HepG2 (cell line): ENCODE results near the gene ST8SIA6.

Source experiments
- CERS6 ChIP-seq: sonication (generic); formaldehyde crosslinking; IDR thresholded peaks from 2 replicates; pipeline ENCODE4 v1.5.0; 2020; ENCODE audit warnings: missing genetic modification reagents
- EZH2 ChIP-seq: conservative IDR thresholded peaks from 2 replicates; pipeline ENCODE4 v1.6.1; 2012; ENCODE audit warnings: mild to moderate bottlenecking, low read depth, low read length, moderate library complexity
- HMGXB4 ChIP-seq, 2 experiments: sonication (generic) in 1 of 2; formaldehyde crosslinking in 1 of 2; IDR thresholded peaks; 2 replicates each; pipeline versions ENCODE4 v1.4.0 to v1.6.1; 2018 to 2020; ENCODE audit warnings: missing genetic modification reagents in 2 of 2, borderline replicate concordance in 1 of 2, low read depth in 1 of 2, mild to moderate bottlenecking in 1 of 2, missing biosample characterization in 1 of 2
- ZNF460 ChIP-seq: sonication (generic); formaldehyde crosslinking; IDR thresholded peaks from 2 replicates; pipeline ENCODE4 v1.5.1; 2020; ENCODE audit warnings: missing genetic modification reagents, mild to moderate bottlenecking, borderline replicate concordance
- ZNF597 ChIP-seq: sonication (generic); formaldehyde crosslinking; IDR thresholded peaks from 2 replicates; pipeline ENCODE4 v1.5.0; 2020; ENCODE audit warnings: missing genetic modification reagents

- TF ChIP-seq EZH2: no peak
- TF ChIP-seq HMGXB4 (CRISPR knock-in tag; IDR thresholded peaks at IDR 0.05; ENCODE audit: borderline replicate concordance in 1 of 2, low read depth in 1 of 2): no peak
- TF ChIP-seq CERS6 (CRISPR knock-in tag): no peak
- no peak for TF ChIP-seq ZNF460 (CRISPR knock-in tag)
- TF ChIP-seq ZNF597: no peak
Measured at GRCh38 chr10:17351506-17351905, 102.9 kb downstream of the ST8SIA6 start.
